ENCODE results near the gene WDFY3.

DNA sequence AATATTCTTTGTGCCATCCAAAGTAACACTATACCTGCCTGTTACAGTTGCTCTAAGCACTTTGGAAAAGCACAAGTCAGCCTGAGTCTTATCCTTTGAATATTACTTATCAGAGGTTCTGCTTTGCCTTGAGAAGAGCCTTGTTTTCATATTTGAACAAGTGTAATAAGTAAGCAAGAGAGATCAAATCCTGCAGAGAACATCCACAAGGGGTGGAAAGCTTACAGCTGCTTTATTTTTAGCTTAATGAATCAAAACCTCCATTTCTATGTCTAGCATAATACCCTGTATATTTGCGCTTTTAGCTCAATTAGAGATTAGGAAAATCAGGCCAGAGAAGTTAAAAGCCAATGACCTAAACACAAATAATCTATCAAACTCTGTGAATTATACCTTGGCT is 243.8 kb downstream of the WDFY3 start:
- TF ChIP-seq, protein P1, sequence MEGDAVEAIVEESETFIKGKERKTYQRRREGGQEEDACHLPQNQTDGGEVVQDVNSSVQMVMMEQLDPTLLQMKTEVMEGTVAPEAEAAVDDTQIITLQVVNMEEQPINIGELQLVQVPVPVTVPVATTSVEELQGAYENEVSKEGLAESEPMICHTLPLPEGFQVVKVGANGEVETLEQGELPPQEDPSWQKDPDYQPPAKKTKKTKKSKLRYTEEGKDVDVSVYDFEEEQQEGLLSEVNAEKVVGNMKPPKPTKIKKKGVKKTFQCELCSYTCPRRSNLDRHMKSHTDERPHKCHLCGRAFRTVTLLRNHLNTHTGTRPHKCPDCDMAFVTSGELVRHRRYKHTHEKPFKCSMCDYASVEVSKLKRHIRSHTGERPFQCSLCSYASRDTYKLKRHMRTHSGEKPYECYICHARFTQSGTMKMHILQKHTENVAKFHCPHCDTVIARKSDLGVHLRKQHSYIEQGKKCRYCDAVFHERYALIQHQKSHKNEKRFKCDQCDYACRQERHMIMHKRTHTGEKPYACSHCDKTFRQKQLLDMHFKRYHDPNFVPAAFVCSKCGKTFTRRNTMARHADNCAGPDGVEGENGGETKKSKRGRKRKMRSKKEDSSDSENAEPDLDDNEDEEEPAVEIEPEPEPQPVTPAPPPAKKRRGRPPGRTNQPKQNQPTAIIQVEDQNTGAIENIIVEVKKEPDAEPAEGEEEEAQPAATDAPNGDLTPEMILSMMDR (IDR thresholded peaks at IDR 0.05; ENCODE audit: insufficient read depth, low read depth, low read length): no peak
- no peak for TF ChIP-seq EZH2 (IDR thresholded peaks at IDR 0.05; ENCODE audit: insufficient read depth, low read length)
